Astrocyte (in vitro differentiated cells and primary cell): ENCODE measurements around the gene SNCG. TPM values are rescaled to one million over a fixed set of nuclear protein-coding genes. Genes with fewer than 3 reads are reported as not detected.
A peak's percentile ranks its signal among the peaks of the same experiment; 100 is the strongest.

Experiments
- DNase-seq: peaks from one replicate; pipeline ENCODE4 v3.0.0-alpha.2; 2010; ENCODE audit warnings: low read depth
- FAIRE-seq: peaks from 2 replicates; lab custom pipeline; 2011; peaks lifted over from hg19 to GRCh38; lab: Jason Lieb, UNC
- H2AFZ ChIP-seq: 2 replicates; pipeline ENCODE4 v1.6.0; 2012; ENCODE audit warnings: low read depth, low read length, inconsistent platforms
- H3K27ac ChIP-seq: 2 replicates; pipeline ENCODE4 v1.5.1; 2011; ENCODE audit warnings: low read depth, low read length, inconsistent platforms
- H3K27me3 ChIP-seq: 2 replicates; pipeline ENCODE4 v1.6.0; 2011; ENCODE audit warnings: low read length, inconsistent platforms; ENCODE audit not compliant: insufficient read depth
- H3K36me3 ChIP-seq: 2 replicates; pipeline ENCODE4 v1.5.1; 2011; ENCODE audit warnings: low read length, inconsistent platforms; ENCODE audit not compliant: insufficient read depth
- H3K4me1 ChIP-seq: 2 replicates; pipeline ENCODE4 v1.5.1; 2011; ENCODE audit warnings: low read length, inconsistent platforms; ENCODE audit not compliant: insufficient read depth
- H3K4me2 ChIP-seq: 2 replicates; pipeline ENCODE4 v1.6.0; 2012; ENCODE audit warnings: low read length, inconsistent platforms
- H3K4me3 ChIP-seq: 2 replicates; pipeline ENCODE4 v1.5.1; 2011; ENCODE audit warnings: low read depth, mild to moderate bottlenecking, low read length, inconsistent platforms; ENCODE audit not compliant: insufficient read depth
- H3K79me2 ChIP-seq: 2 replicates; pipeline ENCODE4 v1.6.0; 2012; ENCODE audit warnings: mild to moderate bottlenecking, low read length, inconsistent platforms; ENCODE audit not compliant: insufficient read depth
- H3K9ac ChIP-seq: 2 replicates; pipeline ENCODE4 v1.6.0; 2012; ENCODE audit warnings: mild to moderate bottlenecking, low read length, inconsistent platforms
- H3K9me3 ChIP-seq: 2 replicates; pipeline ENCODE4 v1.5.1; 2012; ENCODE audit warnings: low read depth, mild to moderate bottlenecking, low read length, inconsistent platforms; ENCODE audit not compliant: insufficient read depth
- H4K20me1 ChIP-seq: 2 replicates; pipeline ENCODE4 v1.6.0; 2012; ENCODE audit warnings: low read length, inconsistent platforms; ENCODE audit not compliant: insufficient read depth
- H3K27ac Mint-ChIP-seq: one replicate; pipeline ENCODE4 v1.8.0; 2021; ENCODE audit warnings: mild to moderate bottlenecking, mixed read lengths; ENCODE audit not compliant: unreplicated experiment
- H3K27me3 Mint-ChIP-seq: one replicate; pipeline ENCODE4 v1.8.0; 2021; ENCODE audit warnings: low read depth, mixed read lengths; ENCODE audit not compliant: unreplicated experiment
- H3K36me3 Mint-ChIP-seq: one replicate; pipeline ENCODE4 v1.8.0; 2021; ENCODE audit warnings: low read depth, mixed read lengths; ENCODE audit not compliant: unreplicated experiment
- H3K4me1 Mint-ChIP-seq: one replicate; pipeline ENCODE4 v1.8.0; 2021; ENCODE audit warnings: low read depth, mixed read lengths; ENCODE audit not compliant: unreplicated experiment
- H3K4me3 Mint-ChIP-seq: one replicate; pipeline ENCODE4 v1.8.0; 2021; ENCODE audit warnings: mild to moderate bottlenecking, moderate library complexity, mixed read lengths; ENCODE audit not compliant: unreplicated experiment
- H3K9me3 Mint-ChIP-seq: one replicate; pipeline ENCODE4 v1.8.0; 2021; ENCODE audit warnings: mild to moderate bottlenecking, mixed read lengths; ENCODE audit not compliant: unreplicated experiment
- EZH2 ChIP-seq: IDR thresholded peaks from 2 replicates; pipeline ENCODE4 v1.6.1; 2012; ENCODE audit warnings: mild to moderate bottlenecking, low read length, inconsistent platforms; ENCODE audit not compliant: insufficient read depth
- total RNA-seq: library from RNA; stranded (reverse); gene quantifications from 2 replicates; pipeline ENCODE4 v1.2.1, GENCODE V29; 2021
- TF ChIP-seq, protein P1 (sequence below): IDR thresholded peaks from 2 replicates; pipeline ENCODE4 v1.5.1; 2011; ENCODE audit warnings: low read depth, mild to moderate bottlenecking, inconsistent platforms, low read length, moderate library complexity; ENCODE audit not compliant: insufficient read depth

Gene SNCG
- total RNA-seq, 1 donor from 2014 or later = 3.0 TPM

DNA sequence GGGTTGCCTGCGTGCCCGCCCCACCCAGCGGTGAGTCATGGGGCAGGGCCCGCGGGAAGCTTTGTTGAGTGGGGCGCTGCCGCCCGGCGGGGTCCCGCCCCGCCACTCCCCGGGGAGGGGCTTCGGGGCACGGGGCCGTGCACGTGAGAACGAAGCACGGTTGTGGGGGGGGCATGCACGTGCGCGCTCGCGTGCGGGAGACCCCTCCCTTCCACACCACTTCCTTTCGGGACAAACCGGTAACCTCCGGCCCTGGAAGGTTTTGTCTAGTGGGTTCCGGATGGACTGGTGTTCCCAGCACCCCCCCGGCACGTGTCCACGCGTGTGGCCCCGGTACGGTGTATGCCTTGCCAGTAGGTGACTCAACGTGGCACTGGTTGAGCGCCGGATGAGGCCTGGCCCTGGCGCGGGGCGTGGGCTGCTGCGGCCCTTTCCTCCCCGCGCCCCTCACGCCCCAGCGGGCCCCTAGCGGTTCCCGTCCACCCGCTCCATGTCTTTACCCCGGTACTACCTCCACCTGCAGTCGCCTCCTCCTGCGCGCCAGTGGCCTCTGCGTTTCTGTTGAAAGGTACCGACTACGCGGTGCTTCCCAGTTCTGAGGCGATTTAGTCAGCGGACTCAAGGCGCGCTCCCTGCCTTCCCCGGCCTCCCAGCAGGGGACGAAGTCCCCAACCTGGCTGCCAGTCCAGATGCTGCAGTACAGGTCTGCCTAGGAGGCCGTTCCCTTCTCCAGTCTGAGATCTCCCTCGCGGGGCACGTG is 13.0 kb downstream of the SNCG start:
- Histone ChIP-seq H3K27me3 (no peaks in the 10 kb centered on the region), H3K27ac (peak overlapping the region; percentile 80), H3K4me2 (peak overlapping the region; percentile 95), H3K4me1 (peaks cover 41% of the 10 kb centered on the region), H3K79me2 (no peaks in the 10 kb centered on the region), H3K9me3 (no peaks in the 10 kb centered on the region), H4K20me1 (no peaks in the 10 kb centered on the region), H2AFZ (peak overlapping the region; percentile 69), H3K4me3 (peak overlapping the region; percentile 62), H3K36me3 (no peaks in the 10 kb centered on the region), H3K9ac (peak overlapping the region; percentile 93)
- peaks cover 28% of the 10 kb centered on the region for H3K27me3 Mint-ChIP-seq
- DNase-seq = peak; percentile 69
- H3K4me3 Mint-ChIP-seq = peak overlapping the region; percentile 79
- no peaks in the 10 kb centered on the region for H3K9me3 Mint-ChIP-seq
- H3K4me1 Mint-ChIP-seq = peaks cover 11% of the 10 kb centered on the region
- FAIRE-seq = no peak
- TF ChIP-seq, protein P1, sequence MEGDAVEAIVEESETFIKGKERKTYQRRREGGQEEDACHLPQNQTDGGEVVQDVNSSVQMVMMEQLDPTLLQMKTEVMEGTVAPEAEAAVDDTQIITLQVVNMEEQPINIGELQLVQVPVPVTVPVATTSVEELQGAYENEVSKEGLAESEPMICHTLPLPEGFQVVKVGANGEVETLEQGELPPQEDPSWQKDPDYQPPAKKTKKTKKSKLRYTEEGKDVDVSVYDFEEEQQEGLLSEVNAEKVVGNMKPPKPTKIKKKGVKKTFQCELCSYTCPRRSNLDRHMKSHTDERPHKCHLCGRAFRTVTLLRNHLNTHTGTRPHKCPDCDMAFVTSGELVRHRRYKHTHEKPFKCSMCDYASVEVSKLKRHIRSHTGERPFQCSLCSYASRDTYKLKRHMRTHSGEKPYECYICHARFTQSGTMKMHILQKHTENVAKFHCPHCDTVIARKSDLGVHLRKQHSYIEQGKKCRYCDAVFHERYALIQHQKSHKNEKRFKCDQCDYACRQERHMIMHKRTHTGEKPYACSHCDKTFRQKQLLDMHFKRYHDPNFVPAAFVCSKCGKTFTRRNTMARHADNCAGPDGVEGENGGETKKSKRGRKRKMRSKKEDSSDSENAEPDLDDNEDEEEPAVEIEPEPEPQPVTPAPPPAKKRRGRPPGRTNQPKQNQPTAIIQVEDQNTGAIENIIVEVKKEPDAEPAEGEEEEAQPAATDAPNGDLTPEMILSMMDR = no peak
- no peak for TF ChIP-seq EZH2
- no peaks in the 10 kb centered on the region for H3K36me3 Mint-ChIP-seq
- H3K27ac Mint-ChIP-seq = peak overlapping the region; percentile 89

DNA sequence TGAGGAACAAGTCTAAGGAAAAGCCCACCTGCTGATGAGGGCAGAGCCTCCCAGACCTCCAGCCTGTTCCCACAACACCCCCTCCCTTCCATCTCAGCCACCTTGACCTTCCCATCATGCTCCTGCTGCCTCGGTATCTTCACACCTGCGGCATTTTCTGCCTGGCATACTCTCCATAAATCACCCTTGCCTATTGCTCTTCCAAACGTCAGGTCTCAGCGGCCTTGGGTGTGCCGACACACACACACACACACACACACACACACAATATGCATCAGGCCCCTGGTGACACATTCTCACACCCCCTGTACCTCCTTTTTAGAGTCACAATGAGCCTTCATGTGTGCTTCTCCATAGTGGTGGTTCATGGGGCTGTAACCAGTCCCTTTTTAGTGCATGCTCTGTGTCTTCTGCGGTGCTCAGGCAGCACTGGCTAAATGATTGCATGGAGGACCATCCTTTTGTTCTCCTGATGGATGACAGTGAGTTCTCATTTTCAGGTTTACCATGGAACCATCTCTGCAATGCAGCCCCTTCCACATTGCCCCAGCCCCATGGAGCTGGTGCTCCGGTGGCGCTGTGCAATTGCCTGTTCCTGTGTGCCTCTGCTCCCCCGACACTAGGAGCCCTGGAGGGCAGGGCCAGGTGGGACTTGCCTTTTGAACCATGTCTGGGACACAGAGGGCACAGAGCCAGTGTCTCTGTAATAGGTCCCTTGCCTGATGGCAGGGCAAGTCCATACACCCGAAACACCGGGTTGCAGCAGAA is 14.4 kb downstream of the SNCG start:
- Mint-ChIP-seq H3K4me1 (peaks cover 9% of the 10 kb centered on the region), H3K27me3 (peaks cover 24% of the 10 kb centered on the region), H3K36me3 (no peaks in the 10 kb centered on the region), H3K9me3 (no peaks in the 10 kb centered on the region), H3K4me3 (no peak overlapping the region), H3K27ac (no peak overlapping the region)
- no peaks in the 10 kb centered on the region for H3K79me2 ChIP-seq
- no peak for TF ChIP-seq EZH2
- TF ChIP-seq, protein P1 = no peak
- H3K27me3 ChIP-seq = no peaks in the 10 kb centered on the region
- no peak overlapping the region for H3K9ac ChIP-seq
- no peak overlapping the region for H3K4me2 ChIP-seq
- H3K36me3 ChIP-seq = no peaks in the 10 kb centered on the region
- no peak overlapping the region for H3K4me3 ChIP-seq
- H4K20me1 ChIP-seq = no peaks in the 10 kb centered on the region
- no peaks in the 10 kb centered on the region for H3K9me3 ChIP-seq
- no peak for FAIRE-seq
- H2AFZ ChIP-seq = no peak overlapping the region
- DNase-seq = no peak
- no peak overlapping the region for H3K27ac ChIP-seq
- peaks cover 37% of the 10 kb centered on the region for H3K4me1 ChIP-seq
